ENCODE data around the gene RSRC2. TPM values are rescaled to one million over a fixed set of nuclear protein-coding genes. Genes with fewer than 3 reads are reported as not detected.
"Not testable (repeated sequence)": the region's sequence is repeated elsewhere in the genome, so short reads cannot be mapped to it uniquely, and the experiment has no call there.

Gene RSRC2
- total and polyA plus RNA-seq, 9 of the 15 experiments (the other 6 are each of a cell fraction or from before 2014, with no cell fraction given), result 52.6 to 123 (median 80.3) TPM

DNA sequence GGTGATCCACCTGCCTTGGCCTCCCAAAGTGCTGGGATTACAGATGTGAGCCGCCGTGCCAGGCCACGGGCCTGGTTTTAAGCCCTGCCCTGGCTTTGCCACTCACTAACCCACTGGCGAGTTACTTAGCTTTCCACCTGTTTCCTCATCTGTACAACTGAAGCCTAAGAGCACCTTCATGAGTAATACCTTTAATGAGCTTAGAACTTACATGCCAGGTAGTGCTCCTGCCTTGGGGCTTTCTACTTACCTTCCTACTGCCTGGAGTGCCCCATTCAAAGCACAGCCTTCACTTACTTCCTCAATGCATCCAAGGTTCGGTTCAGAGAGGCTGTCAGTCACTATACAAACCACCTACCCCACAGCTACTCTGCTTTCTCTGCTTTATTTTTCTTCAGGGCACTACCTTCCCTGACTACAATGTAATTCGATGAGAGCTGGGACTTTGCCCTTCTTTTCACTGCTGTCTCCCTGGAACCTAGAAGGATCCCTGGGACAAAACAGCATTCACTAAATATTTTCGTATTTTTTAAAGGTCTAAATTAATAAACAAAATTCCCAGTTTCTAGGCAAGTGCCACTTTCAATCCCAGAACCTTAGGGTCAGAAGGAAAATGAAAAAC is 39.8 kb downstream of the RSRC2 start:
- intact Hi-C loops (cut with micrococcal nuclease), result no loop called here
- Histone ChIP-seq H3K27me3 (ENCODE audit: control insufficient read depth in 2 of 2, insufficient read depth in 2 of 2, low read length in 2 of 2) (no peaks in the 10 kb centered on the region), H2AFZ (ENCODE audit: low read depth, low read length) (no peak overlapping the region), H4K20me1 (replicated peaks; ENCODE audit: control insufficient read depth, insufficient read depth, low read length) (no peaks in the 10 kb centered on the region), H3K9me3 (replicated peaks; ENCODE audit: control insufficient read depth, insufficient read depth, low read depth, low read length) (no peaks in the 10 kb centered on the region), H3K79me2 (ENCODE audit: control insufficient read depth, insufficient read depth, low read length) (peaks cover 10% of the 10 kb centered on the region; the same call in 2 of the 3 replicates), H3K4me1 (replicated peaks in 1 of 2; ENCODE audit: control insufficient read depth in 2 of 2, insufficient read depth in 2 of 2, low read length in 2 of 2) (peaks cover 0 to 6% of the 10 kb centered on the region in 2 experiments; a peak in 2 of 5 replicates), H3K9ac (ENCODE audit: insufficient read depth in 1 of 2, low read depth in 2 of 2, low read length in 2 of 2) (no peak overlapping the region), H3K4me2 (ENCODE audit: insufficient read depth, low read length) (no peak overlapping the region), H3K36me3 (ENCODE audit: control insufficient read depth, insufficient read depth, low read length) (peaks cover 87% of the 10 kb centered on the region), H3K4me3 (no peak overlapping the region), H3K27ac (ENCODE audit: extremely low read depth, low read depth, low read length) (no peak overlapping the region), H3K9me1 (ENCODE audit: control insufficient read depth, insufficient read depth, low read length) (no peaks in the 10 kb centered on the region)
- FAIRE-seq, result no peak
- no peak for DNase-seq (ENCODE audit: extremely low read depth in 1 of 4, low spot score in 3 of 4)
- no TSS peak for BruUV-seq (replicated peaks)
- ChIA-PET POLR2A (interaction anchor here (0.6 to 7.3 kb wide), 3 partner anchors 10 to 103 kb away, joined by 3 to 125 read pairs (median 43); partner anchors contain the start of gene ZCCHC8), CTCF (ENCODE audit: low intra/inter-chr PET ratio) (no interaction called here)
- no peak for ATAC-seq
- in situ Hi-C loops (cut with MboI), result no loop called here
- 89% methylated on average over 7 of the region's 7 CpGs for WGBS (ENCODE audit: insufficient coverage, low coverage, missing lambda C conversion rate)
- TF ChIP-seq RBM15 (IDR thresholded peaks at IDR 0.05; ENCODE audit: insufficient read depth, low read length) (no peak), KHSRP (IDR thresholded peaks at IDR 0.05) (no peak), ZNF778 (CRISPR knock-in tag; IDR thresholded peaks at IDR 0.05) (no peak), KLF16 (IDR thresholded peaks at IDR 0.05) (no peak), CHD4 (IDR thresholded peaks at IDR 0.05; ENCODE audit: insufficient read depth, insufficient replicate concordance, low read depth, low read length, poor library complexity, severe bottlenecking) (no peak), OTX1 (CRISPR knock-in tag; IDR thresholded peaks at IDR 0.05) (no peak), FOXP1 (CRISPR knock-in tag; IDR thresholded peaks at IDR 0.05) (no peak), NFIX (CRISPR knock-in tag; IDR thresholded peaks at IDR 0.05; ENCODE audit: low read depth) (no peak), BHLHE40 (IDR thresholded peaks at IDR 0.05; ENCODE audit: low read length) (no peak)
- TF ChIP-seq, protein P1, sequence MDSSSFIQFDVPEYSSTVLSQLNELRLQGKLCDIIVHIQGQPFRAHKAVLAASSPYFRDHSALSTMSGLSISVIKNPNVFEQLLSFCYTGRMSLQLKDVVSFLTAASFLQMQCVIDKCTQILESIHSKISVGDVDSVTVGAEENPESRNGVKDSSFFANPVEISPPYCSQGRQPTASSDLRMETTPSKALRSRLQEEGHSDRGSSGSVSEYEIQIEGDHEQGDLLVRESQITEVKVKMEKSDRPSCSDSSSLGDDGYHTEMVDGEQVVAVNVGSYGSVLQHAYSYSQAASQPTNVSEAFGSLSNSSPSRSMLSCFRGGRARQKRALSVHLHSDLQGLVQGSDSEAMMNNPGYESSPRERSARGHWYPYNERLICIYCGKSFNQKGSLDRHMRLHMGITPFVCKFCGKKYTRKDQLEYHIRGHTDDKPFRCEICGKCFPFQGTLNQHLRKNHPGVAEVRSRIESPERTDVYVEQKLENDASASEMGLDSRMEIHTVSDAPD (CRISPR knock-in tag; IDR thresholded peaks at IDR 0.05), result no peak
- TF ChIP-seq, protein P2, sequence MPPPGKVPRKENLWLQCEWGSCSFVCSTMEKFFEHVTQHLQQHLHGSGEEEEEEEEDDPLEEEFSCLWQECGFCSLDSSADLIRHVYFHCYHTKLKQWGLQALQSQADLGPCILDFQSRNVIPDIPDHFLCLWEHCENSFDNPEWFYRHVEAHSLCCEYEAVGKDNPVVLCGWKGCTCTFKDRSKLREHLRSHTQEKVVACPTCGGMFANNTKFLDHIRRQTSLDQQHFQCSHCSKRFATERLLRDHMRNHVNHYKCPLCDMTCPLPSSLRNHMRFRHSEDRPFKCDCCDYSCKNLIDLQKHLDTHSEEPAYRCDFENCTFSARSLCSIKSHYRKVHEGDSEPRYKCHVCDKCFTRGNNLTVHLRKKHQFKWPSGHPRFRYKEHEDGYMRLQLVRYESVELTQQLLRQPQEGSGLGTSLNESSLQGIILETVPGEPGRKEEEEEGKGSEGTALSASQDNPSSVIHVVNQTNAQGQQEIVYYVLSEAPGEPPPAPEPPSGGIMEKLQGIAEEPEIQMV (tag; conservative IDR thresholded peaks at IDR 0.05; ENCODE audit: low read depth), result no peak
- TF ChIP-seq, protein P3, sequence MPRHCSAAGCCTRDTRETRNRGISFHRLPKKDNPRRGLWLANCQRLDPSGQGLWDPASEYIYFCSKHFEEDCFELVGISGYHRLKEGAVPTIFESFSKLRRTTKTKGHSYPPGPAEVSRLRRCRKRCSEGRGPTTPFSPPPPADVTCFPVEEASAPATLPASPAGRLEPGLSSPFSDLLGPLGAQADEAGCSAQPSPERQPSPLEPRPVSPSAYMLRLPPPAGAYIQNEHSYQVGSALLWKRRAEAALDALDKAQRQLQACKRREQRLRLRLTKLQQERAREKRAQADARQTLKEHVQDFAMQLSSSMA (CRISPR knock-in tag; IDR thresholded peaks at IDR 0.05), result no peak

DNA sequence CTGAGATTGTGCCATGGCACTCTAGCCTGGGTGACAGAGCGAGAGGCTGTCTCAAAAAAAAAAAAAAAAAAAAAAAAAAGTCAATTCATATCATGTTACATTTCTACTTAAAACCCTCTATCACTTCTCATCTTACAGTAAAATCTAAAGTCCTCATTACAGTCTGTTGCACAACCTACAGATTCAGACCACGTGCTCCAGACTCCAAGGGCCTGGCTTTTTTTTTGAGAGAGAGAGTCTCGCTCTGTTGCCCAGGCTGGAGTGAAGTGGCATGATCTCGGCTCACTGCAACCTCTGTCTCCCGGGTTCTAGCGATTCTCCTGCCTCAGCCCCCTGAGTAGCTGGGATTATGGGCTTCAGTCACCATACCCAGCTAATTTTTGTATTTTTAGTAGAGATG is 40.4 kb downstream of the RSRC2 start:
- H3K9ac ChIP-seq (ENCODE audit: insufficient read depth in 1 of 2, low read depth in 2 of 2, low read length in 2 of 2); H3K79me2 ChIP-seq (ENCODE audit: control insufficient read depth, insufficient read depth, low read length); H2AFZ ChIP-seq (ENCODE audit: low read depth, low read length); FAIRE-seq; H3K27ac ChIP-seq (ENCODE audit: extremely low read depth, low read depth, low read length); ATAC-seq; H3K4me3 ChIP-seq; in situ Hi-C loops (cut with MboI); DNase-seq (ENCODE audit: extremely low read depth in 1 of 4, low spot score in 3 of 4); H3K4me1 ChIP-seq (replicated peaks in 1 of 2; ENCODE audit: control insufficient read depth in 2 of 2, insufficient read depth in 2 of 2, low read length in 2 of 2); H3K9me1 ChIP-seq (ENCODE audit: control insufficient read depth, insufficient read depth, low read length); H3K27me3 ChIP-seq (ENCODE audit: control insufficient read depth in 2 of 2, insufficient read depth in 2 of 2, low read length in 2 of 2); H4K20me1 ChIP-seq (replicated peaks; ENCODE audit: control insufficient read depth, insufficient read depth, low read length); intact Hi-C loops (cut with micrococcal nuclease); BruUV-seq (replicated peaks); H3K9me3 ChIP-seq (replicated peaks; ENCODE audit: control insufficient read depth, insufficient read depth, low read depth, low read length); CTCF ChIA-PET (ENCODE audit: low intra/inter-chr PET ratio); H3K4me2 ChIP-seq (ENCODE audit: insufficient read depth, low read length): not testable (repeated sequence)
- 97% methylated on average over 5 of the region's 6 CpGs for WGBS (ENCODE audit: insufficient coverage, low coverage, missing lambda C conversion rate)
- H3K36me3 ChIP-seq (ENCODE audit: control insufficient read depth, insufficient read depth, low read length), result peaks cover 89% of the 10 kb centered on the region
- POLR2A ChIA-PET, result interaction anchor here (0.6 to 7.3 kb wide), 3 partner anchors 11 to 102 kb away, joined by 3 to 125 read pairs (median 43); partner anchors contain the start of gene ZCCHC8

Data from K562 (cell line).